ENCODE measurements around the gene HDAC9.

HDAC9 gene

DNA sequence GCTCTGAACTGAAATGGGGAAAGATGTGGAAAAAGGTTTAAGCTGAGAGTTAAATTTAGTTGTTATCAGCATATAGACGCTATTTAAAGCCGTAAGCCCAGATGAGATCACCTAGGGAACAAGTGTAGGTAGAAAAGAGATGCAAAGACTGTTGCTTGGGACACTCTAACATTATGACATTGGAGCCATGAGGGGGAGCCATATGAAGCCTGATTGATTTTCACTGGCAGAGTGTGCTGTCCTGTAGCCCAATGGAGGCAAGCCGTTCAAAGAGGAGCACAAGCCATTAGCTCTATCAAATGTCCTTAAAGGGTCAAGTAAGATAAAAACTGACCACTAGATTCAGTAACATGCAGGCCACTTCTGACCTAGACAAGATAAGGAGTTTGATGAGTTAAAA, 398.6 kb downstream of the HDAC9 start:
- DNase-seq (ENCODE audit: low read depth in 2 of 2), result no peak

DNA sequence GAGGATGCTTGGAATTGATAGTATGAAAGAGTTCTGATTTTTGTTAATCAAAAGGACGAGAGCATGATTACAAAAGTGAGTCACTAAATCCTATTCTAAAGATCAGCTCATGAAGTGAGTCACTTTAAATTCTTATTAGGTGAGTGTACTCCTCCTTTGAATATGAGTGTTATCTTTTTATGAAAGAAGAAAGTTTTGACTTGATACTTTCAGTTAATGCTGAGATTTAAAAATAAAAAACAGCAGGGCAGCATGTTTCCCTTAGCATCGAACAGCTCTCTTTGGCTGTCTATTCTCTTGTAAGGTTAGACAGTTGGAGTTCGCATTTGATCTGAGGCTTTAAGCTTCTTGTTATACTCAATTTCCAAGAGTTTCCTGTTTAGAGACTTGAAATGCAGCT, 399.9 kb downstream of the HDAC9 start:
- DNase-seq (ENCODE audit: low read depth in 2 of 2), result no peak

DNA sequence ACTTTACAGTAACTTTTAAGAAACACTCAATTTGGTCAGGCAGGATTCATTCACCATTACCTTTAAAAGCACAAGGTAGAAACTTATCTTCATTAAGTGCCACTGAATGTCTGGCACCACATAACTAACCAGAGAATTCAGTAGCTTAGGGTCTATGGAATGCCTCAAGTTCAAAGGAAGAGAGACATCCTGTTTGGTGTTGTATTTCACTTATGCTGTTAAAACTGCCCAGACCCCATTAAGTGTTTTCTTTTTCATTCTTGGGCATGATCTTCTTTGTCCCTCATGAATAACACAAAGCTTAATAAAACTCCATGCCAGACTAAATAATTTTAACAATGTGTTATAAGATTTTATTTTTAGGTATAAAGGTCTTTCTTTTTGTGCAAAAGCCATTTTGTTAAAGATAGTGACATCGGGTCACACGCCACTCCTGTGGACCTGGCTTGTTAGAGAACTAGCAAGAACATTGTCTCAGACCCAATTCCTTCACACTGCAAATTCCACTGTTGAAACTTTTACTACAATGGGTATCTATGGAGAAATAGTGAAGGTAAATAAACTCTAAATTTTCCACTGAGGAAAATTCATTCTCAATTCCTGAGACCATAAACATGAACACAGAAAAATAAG, 400.9 kb downstream of the HDAC9 start:
- DNase-seq (ENCODE audit: low read depth in 2 of 2), result no peak

DNA sequence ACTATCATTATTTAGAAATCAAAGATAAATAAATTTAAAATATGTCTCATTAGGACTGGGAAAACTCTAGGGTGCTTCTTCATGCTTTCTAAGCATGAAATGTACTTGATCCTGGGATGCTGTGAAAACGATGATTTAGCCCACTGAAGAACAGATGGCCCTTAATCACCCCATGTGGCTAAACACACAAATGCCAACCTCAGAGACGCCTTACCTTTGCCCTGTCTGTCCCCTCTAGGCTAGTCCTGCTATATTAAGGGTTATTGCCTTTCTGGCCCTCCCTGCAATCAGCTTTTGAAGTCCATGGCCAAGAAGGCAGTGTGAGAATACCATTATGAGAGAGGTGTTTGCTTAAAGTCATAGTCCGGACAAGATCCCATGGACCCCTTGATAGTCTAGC, 404.7 kb downstream of the HDAC9 start:
- no peak for DNase-seq (ENCODE audit: low read depth in 2 of 2)

DNA sequence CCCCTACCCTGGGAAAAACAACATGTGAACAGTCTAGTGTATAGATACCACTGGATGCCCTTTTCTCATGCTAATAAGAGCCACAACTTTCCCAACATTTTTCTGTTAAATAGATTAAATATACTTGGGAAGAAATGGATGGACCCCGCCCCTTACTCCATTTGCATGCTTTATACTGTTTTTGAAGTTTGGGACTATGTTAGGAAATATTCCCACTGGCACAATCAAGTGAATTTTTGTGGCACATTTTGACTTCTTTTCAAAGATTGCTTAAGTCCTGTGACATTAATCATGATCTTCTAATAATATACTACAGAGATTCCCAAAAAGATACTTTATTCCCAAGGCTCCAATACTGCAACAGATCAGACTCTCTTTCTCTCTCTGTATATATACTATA, 405.3 kb downstream of the HDAC9 start:
- DNase-seq (ENCODE audit: low read depth in 2 of 2), result no peak

DNA sequence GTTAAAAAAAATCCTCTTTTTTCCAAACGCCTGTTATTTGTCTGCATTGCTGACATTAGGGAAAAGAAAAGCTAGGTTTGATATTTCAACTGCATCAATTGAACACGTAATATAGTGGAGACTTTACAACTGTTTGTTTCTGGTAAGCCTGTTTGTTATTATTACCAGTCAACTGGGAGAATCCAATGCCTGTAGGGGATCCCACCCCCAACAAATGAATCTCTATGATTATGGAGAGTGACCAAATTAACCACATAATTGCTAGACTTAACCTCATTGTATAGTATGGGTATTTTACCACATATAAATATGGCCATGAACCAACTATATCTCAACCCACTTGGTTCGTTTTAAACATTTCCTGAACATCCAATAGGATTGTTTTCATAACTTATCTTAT, 405.8 kb downstream of the HDAC9 start:
- no peak for DNase-seq (ENCODE audit: low read depth in 2 of 2)

DNA sequence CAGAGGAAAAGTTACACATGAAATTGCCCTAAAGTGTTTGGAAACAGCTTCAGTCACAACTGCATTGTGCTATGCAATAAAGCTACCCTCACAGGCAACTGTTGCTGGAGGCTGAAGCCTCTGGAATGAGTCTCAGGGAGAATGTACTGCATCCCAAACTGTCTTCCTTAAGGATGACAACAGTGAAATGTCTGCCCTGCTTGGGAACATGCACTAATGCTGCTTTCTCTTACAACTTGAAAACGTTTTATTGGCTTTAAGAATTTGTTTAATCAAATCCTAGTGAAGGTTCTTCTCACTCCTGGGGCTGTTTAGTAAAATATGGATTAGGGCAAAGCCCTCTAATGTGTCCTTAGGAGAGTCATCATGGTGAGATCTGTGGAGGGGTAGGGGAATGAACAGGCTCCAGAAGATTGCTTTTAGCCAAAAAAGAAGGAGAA, 406.5 kb downstream of the HDAC9 start:
- no peak for DNase-seq (ENCODE audit: low read depth in 2 of 2)

DNA sequence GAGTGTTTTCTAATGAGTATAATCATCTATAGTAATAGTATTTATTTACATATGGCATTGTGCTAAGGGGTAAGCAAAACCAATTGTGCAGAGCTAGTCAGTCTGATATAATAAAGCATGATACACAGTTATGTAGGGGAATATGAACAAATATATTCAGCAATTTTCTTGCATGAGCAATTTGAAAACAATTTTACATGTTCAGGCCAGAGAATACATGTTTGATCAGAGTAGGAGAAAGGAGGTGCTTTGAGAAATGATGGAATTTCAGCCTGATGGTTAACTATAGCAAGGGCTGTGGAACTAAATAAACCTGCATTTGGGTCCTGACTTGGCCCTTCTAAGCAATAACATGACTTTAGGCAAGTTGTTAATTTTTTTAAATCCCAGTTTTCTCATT, 407.3 kb downstream of the HDAC9 start:
- DNase-seq (ENCODE audit: low read depth in 2 of 2), result no peak

DNA sequence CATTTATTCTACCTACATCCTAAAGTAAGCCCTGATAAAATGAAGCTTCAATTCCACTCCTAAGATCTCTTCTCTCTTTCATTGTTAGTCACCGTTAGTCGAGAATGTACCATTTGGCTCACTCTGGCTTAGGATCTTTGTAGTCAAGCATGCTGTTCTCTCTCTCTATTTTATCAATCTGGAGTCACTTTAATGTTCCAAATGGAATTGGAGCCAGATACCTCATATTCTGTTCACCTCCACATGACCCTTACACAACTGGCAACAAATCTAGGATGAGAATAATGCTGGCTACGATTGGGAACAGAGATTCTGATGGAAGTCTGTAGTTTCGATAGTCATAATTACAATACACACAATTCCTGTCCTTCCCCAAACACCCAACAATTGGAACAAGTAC, 408.1 kb downstream of the HDAC9 start:
- DNase-seq (ENCODE audit: low read depth in 2 of 2), result no peak

DNA sequence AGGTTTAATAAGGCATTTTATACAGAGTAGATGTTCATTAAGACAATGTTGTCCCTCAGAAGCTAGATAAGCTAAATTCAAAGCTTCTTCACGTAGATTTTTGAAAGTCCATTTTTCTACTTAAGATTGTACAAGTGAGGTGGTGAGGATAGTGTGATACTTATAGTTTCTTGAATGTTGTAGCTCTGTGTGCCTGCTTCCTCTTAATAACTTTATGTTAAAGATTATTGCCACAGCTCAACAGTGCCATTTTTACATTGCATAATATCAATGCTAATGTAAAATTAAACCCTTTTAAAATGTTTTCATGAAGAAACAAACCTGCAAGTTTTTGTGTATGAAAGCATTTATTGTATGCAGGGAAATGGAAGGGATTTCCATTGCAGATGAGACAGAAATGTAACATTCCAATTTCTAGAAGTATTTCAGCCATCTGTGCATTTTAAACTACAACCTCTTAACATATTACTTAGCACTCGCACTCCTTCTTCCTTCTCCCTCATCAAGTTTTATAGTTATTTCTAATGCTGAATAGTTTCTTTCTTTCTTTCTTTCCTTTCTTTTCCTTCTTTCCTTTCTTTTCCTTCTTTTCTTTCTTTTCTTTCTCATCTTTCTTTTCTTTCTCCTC, 409.9 kb downstream of the HDAC9 start:
- no peak for DNase-seq (ENCODE audit: low read depth in 2 of 2)

DNA sequence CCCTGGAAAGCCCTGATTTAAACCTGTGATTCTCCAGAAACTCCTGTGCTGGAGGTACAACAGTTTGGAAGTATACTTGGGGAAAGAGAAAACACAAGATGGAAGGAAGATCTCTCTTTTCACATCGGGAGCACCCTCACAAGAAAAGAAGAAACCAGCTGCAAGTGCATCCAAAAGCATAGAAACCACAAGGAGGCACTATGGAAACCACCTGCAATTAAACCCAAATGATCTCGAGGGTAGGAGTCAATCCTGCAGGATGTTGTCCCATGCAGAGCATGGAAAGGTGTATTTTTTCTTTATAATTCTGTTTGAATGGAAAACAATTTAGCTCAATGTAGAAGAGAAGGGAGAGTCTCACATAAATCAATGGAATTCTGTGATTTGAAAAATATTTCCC, 411.4 kb downstream of the HDAC9 start:
- DNase-seq (ENCODE audit: low read depth in 2 of 2), result no peak

DNA sequence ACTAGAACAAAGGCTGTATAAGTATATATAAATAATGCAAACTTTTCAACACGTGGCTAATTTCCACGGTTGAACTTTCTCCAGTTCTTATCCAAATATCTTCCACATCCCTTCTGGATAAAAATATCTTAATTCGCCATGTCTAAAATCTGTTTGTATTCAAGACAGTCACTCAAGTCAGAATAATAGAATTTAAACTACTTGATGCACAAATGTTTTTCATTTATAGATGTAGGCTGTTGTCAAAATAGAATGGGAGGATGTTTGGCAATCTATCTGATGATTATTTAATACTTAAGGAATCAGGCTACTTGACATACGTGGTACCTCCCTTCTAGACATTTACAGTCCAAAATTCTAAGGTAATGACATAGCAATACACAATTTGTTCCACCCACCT, 417.6 kb downstream of the HDAC9 start:
- DNase-seq (ENCODE audit: low read depth in 2 of 2), result no peak

DNA sequence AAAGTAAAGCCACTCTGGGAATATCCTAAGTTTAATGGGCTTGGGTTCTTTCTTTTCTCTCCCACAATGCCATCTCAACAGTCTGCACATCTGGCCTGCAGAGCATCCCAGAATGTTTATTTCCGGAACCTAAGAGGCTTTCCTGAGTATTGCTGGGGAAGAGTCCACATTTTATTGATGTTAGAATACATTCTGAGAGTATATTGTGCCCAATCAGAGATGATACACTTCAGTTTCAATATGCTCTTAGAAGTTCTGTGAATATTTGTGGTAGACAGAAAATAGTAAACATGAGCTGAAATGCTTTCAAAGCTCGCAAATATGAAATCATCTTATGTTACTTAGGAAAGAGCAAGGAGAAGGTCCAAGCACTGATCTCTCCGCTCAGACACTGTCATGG, 421.3 kb downstream of the HDAC9 start:
- no peak for DNase-seq (ENCODE audit: low read depth in 2 of 2)

DNA sequence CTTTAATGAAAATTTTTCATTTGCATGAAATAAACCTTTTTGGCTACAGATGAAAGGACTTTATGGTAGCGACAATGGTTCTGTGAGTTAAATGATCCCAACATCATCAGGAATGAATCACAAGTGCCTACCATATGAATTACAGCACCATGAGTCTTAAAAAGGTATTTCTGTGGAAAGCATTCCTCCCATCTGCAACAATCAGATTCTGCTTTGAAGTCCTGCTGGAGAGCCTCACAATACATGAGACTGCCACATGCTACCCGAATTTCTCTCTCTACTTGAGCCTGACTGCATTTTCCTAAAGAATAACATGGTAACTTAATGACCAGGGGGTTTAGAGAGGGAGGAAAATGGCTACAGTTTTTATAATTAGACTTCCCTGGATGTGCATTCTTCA, 431.6 kb downstream of the HDAC9 start:
- DNase-seq (ENCODE audit: low read depth in 2 of 2), result no peak

DNA sequence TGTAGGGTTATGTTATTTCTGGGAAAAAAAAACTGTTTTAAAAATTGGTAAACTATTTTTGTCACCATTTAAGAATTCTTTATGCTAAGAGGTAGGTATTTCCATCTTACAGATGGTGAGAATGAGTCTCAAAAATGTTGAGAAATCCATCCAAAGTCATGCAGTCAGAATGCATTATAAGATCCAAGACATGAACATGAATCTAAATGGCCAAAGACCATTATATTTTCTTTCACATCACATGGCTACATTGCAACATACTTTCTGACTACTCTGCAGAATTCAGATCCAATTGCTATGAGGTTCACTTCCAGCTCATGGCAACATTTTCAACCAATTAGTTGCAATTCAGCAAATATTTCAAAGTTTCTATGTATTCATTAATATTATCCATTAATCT, 440.7 kb downstream of the HDAC9 start:
- DNase-seq (ENCODE audit: low read depth in 2 of 2), result no peak

DNA sequence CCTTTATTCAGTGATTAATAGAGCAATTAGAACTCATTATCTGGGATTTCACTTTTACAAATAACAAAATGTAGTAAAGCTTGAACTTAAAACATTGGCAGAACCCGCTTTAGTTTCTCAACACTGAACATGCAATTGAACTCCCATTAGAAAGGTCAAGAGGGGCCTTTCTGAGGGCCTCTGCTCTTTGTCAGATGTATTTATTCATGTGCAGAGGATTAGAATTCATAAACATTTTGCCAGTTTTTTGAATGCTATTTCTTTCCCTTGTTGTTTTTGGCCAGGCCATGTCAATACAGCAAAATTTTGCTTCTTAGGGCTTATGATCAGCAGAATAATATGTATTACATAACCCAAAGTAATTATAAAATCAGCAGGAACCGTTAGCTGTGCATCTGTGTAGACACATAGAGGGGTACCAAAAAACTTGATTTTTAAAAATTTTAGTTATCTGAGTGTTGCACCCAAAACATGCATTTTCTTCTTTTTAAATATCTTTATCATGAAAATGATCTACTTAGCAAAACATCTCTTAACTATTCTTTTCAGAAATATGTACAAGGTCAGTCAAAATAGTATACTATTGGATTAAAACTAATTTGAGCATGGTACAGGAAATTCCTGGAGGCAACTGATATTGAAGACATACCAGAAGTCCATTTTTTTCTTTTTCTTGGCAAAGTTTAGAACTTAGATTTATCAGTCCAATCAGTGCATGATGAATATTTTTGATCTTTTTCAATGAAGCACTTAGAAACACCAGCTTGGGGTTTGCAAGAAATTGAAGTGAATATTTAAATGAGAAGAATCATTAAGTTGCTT, 444.4 kb downstream of the HDAC9 start:
- no peak for DNase-seq (ENCODE audit: low read depth in 2 of 2)

DNA sequence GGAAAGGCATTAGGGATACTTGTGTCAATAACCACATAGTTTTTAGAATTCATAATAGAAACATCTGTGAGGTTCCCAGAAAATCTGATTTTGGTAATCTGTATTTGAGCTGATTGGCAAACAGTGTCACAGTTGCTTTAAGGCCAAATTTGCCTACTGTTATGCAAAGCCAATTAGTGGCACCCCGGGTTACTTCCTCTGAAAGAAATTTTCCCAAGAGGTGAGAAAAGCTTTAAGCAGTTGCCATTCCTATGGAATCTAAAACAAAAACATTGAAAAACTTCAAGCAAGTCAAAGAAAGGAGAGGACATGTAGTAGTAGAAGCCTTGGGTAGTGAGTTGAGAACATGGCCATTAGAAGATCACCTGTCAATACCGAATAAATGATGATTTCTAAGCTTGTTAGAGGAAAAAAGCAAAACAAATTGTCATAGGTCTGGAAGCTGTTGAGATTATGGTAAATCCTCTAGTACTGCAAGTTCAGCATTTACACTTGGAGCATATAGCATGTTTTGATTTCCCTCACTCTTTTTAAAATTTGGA, 445.1 kb downstream of the HDAC9 start:
- no peak for DNase-seq (ENCODE audit: low read depth in 2 of 2)

DNA sequence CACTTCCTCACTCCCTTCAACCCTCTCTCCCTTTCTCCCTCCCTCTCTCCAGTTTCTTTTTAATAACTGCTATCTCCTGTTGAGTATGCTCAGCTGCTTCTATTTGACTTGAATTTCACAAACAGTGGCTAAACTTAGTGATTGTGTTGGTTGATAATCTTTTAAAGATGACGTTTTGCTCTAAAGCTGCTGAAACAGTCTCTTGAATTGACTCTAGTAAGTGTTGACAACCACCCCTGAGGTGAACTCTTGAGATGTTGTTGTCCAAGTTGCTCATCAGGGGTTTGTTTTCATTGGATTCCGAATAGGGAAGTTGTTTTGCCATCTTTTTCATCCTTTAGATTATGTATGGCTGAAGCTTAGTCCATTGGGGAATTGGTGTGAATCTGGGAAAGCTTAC, 445.7 kb downstream of the HDAC9 start:
- DNase-seq (ENCODE audit: low read depth in 2 of 2), result no peak

DNA sequence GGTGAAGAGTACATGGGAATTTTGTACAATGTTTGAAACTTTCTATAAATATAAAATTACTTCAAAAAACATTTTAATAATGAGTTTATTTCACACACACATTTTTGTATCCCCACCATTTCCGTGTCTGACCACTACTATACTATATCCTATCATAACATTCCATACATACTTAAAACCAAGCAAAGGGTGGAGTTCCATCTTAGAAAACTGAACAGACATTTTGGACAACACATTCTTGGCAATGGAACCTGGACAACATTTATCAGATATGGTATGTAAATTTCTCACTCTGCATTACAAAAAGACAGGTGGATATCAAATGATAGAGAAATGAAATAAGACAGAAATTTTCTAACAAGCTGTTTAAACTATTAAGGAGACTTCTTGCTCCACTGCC, 453.0 kb downstream of the HDAC9 start:
- DNase-seq (ENCODE audit: low read depth in 2 of 2), result no peak

DNA sequence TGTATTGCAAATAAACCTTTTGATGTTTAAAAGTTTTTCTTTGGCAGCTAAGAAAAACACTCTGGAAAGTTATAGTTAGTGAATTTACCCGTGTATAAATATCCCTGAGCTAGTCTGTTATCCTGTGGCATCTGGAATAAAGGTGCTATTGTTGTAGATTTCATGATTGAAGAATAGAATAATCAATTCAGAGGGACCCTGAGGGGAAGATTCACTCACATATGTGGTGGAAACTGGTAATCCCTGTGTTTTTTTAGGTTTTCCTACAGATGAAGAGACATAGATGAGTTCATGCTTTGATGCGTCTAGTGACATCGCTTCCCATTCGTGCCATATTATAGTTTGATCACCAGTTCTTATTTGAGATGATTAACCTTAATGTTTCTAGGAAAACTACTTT, 457.3 kb downstream of the HDAC9 start:
- DNase-seq (ENCODE audit: low read depth in 2 of 2), result no peak

DNA sequence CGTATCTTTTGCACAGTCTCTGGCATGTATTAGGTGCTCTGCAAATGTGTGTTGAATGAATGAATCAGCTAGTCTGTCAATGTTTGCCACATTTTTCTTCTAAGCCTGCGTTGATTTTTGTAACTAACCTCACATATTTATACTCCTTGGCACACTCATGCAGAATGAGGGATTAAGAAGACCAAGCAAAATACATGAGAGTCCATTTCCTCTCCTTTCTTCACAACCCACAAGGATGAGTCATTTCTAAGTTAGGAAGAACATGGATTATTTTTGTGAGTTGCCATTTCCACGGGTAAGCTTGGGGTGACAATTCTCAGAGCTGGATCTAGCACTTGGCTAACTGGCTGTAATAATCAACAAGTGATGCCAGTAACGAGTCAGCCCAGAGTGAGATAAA, 463.1 kb downstream of the HDAC9 start:
- DNase-seq (ENCODE audit: low read depth in 2 of 2), result no peak

DNA sequence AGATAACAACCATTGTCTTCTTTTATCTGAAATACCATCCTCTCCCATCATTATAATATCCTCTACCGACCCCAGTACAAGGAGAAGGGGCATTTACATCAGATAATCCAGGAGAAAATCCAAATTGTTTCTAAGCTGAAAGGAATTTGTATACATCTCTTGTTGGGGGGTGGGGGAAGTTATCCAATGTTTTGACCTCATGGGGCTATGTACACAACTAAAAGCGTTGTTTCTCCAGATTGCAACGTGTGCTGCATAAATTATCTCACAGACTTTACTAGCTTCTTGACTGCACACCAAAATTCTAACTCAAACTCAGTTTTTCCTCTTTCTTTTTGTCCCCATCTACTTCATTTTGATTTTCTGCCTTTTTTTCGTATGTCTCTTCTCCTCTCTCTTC, 465.2 kb downstream of the HDAC9 start:
- DNase-seq (ENCODE audit: low read depth in 2 of 2), result no peak

DNA sequence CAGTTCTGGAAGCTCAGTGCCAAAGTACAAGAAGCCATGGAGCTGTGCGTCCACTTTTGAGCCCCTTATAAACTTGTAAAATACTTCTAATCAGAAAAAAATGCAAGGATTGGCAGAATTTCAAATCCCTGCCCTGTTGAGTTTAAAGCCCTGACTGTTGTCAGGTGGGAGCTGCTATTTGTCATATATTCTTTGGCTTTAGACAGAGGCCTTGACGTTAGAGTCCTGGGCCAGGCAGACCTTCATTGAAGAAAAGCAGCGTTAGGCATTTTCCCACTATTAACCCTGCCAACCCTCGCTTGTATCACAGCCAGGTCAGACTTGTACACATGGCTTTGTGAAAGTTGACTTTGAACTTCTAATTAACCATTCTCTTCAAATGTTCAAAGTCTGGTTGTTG, 466.5 kb downstream of the HDAC9 start:
- DNase-seq (ENCODE audit: low read depth in 2 of 2), result no peak

Measured in activated CD4-positive, alpha-beta T cell treated with anti-CD3 and anti-CD28 coated beads for 24 hours (primary cell).